ENCODE results near the gene MIF4GD.

DNA sequence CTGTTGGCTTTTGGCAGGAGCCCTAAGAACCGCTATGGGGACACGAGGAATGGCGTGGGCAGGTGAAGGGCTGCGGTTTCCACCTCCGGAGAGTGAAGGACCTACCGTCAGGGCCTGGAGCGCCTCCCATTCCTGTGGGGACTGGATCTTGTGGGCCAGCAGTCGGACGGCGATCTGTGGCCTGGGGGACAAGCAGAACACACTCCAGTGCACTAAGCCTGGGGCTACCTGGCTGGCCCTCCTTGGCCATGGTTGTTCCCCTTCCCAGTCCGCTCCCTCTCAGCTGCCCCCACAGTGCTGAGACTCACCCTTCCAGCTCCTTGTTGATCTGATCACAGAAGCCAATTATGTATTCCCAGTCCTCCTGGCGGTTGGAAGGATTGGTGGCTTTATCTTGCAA, 24.6 kb downstream of the MIF4GD start:
- TF ChIP-seq SP1 (IDR thresholded peaks at IDR 0.05) = no peak
- no peak for TF ChIP-seq BHLHE40 (IDR thresholded peaks at IDR 0.05; ENCODE audit: borderline replicate concordance)
- no peak for TF ChIP-seq ARNT (IDR thresholded peaks at IDR 0.05)
- TF ChIP-seq SUZ12 (IDR thresholded peaks at IDR 0.05) = no peak
- TF ChIP-seq FOXA1 (IDR thresholded peaks at IDR 0.05) = no peak
- TF ChIP-seq FOXM1 (IDR thresholded peaks at IDR 0.05; ENCODE audit: borderline replicate concordance) = no peak
- no peak for TF ChIP-seq ELF4 (IDR thresholded peaks at IDR 0.05)
- TF ChIP-seq L3MBTL2 (conservative IDR thresholded peaks at IDR 0.05) = no peak
- TF ChIP-seq NFRKB (IDR thresholded peaks at IDR 0.05) = no peak
- TF ChIP-seq FOXK2 (IDR thresholded peaks at IDR 0.05) = no peak
- no peak for TF ChIP-seq TARDBP (IDR thresholded peaks at IDR 0.05)
- no peak for TF ChIP-seq LEF1 (IDR thresholded peaks at IDR 0.05; ENCODE audit: borderline replicate concordance)
